H9 (cell line): Measurements from ENCODE around the gene SCEL. TPM values are rescaled to one million over a fixed set of nuclear protein-coding genes. Genes with fewer than 3 reads are reported as not detected.

Experiments
- DNase-seq: peaks from one replicate; pipeline ENCODE4 v3.0.0-alpha.2; 2017
- H2AFZ ChIP-seq: one replicate; pipeline ENCODE4 v1.6.1; 2013; ENCODE audit warnings: mild to moderate bottlenecking, low read length, control low read depth, moderate library complexity
- H2AK5ac ChIP-seq: 2 replicates; pipeline ENCODE4 v1.6.1; 2013; ENCODE audit warnings: low read length, control low read depth, mixed read lengths; ENCODE audit not compliant: insufficient read length
- H2BK120ac ChIP-seq: one replicate; pipeline ENCODE4 v1.6.1; 2013; ENCODE audit warnings: low read depth, mild to moderate bottlenecking, low read length, control low read depth, inconsistent platforms; ENCODE audit not compliant: poor library complexity, severe bottlenecking
- H2BK12ac ChIP-seq: 2 replicates; pipeline ENCODE4 v1.6.1; 2013; ENCODE audit warnings: low read length, control low read depth, mixed read lengths, low read depth; ENCODE audit not compliant: insufficient read length
- H2BK15ac ChIP-seq: 2 replicates; pipeline ENCODE4 v1.6.1; 2013; ENCODE audit warnings: low read depth, low read length, control low read depth
- H2BK20ac ChIP-seq: one replicate; pipeline ENCODE4 v1.6.1; 2013; ENCODE audit warnings: low read depth, mild to moderate bottlenecking, low read length, control low read depth, inconsistent platforms; ENCODE audit not compliant: poor library complexity, severe bottlenecking
- H2BK5ac ChIP-seq: 2 replicates; pipeline ENCODE4 v1.6.1; 2013; ENCODE audit warnings: low read length, control low read depth, mixed read lengths; ENCODE audit not compliant: insufficient read length
- H3K14ac ChIP-seq: 2 replicates; pipeline ENCODE4 v1.6.1; 2013; ENCODE audit warnings: low read length, control low read depth; ENCODE audit not compliant: insufficient read depth
- H3K18ac ChIP-seq: 2 replicates; pipeline ENCODE4 v1.6.1; 2013; ENCODE audit warnings: low read depth, mild to moderate bottlenecking, mixed read lengths, low read length, control low read depth; ENCODE audit not compliant: insufficient read length
- H3K23ac ChIP-seq: 2 replicates; pipeline ENCODE4 v1.6.1; 2013; ENCODE audit warnings: low read length, control low read depth, mixed read lengths, low read depth; ENCODE audit not compliant: insufficient read length
- H3K23me2 ChIP-seq: 2 replicates; pipeline ENCODE4 v1.6.1; 2013; ENCODE audit warnings: low read depth, mild to moderate bottlenecking, mixed read lengths, low read length, control low read depth; ENCODE audit not compliant: insufficient read length, poor library complexity, severe bottlenecking
- H3K27ac ChIP-seq: 2 replicates; pipeline ENCODE4 v1.5.1; 2013; ENCODE audit warnings: low read length, control low read depth, mixed read lengths, low read depth; ENCODE audit not compliant: insufficient read length
- H3K27me3 ChIP-seq: 2 replicates; pipeline ENCODE4 v1.6.1; 2013; ENCODE audit warnings: low read length, control low read depth, inconsistent platforms; ENCODE audit not compliant: insufficient read depth
- H3K4ac ChIP-seq: 2 replicates; pipeline ENCODE4 v1.6.1; 2013; ENCODE audit warnings: low read depth, mild to moderate bottlenecking, control low read depth, inconsistent platforms, low read length, moderate library complexity
- H3K4me1 ChIP-seq: 2 replicates; pipeline ENCODE4 v1.6.1; 2013; ENCODE audit warnings: low read length, control low read depth, inconsistent platforms; ENCODE audit not compliant: insufficient read depth
- H3K4me2 ChIP-seq: 2 replicates; pipeline ENCODE4 v1.6.1; 2013; ENCODE audit warnings: low read length, control low read depth, mixed read lengths; ENCODE audit not compliant: insufficient read length, insufficient read depth
- H3K56ac ChIP-seq: 2 replicates; pipeline ENCODE4 v1.6.1; 2013; ENCODE audit warnings: low read depth, mild to moderate bottlenecking, mixed read lengths, low read length, control low read depth; ENCODE audit not compliant: insufficient read length
- H3K79me1 ChIP-seq: 2 replicates; pipeline ENCODE4 v1.6.1; 2013; ENCODE audit warnings: low read depth, mild to moderate bottlenecking, moderate library complexity, low read length, control low read depth, inconsistent platforms; ENCODE audit not compliant: insufficient read depth, poor library complexity, severe bottlenecking
- H3K79me2 ChIP-seq: 2 replicates; pipeline ENCODE4 v1.6.1; 2013; ENCODE audit warnings: low read length, control low read depth, inconsistent platforms; ENCODE audit not compliant: insufficient read depth
- H3K9ac ChIP-seq: 2 replicates; pipeline ENCODE4 v1.6.1; 2013; ENCODE audit warnings: low read length, control low read depth, mixed read lengths; ENCODE audit not compliant: insufficient read length; ENCODE audit errors: extremely low read depth
- H3K9me3 ChIP-seq: one replicate; pipeline ENCODE4 v1.6.1; 2013; ENCODE audit warnings: low read depth, low read length, inconsistent platforms; ENCODE audit not compliant: control insufficient read depth
- H3T11ph ChIP-seq: one replicate; pipeline ENCODE4 v1.6.1; 2013; ENCODE audit warnings: mild to moderate bottlenecking, low read length, control low read depth, inconsistent platforms
- H4K20me1 ChIP-seq: one replicate; pipeline ENCODE4 v1.6.1; 2013; ENCODE audit not compliant: control insufficient read depth, insufficient read length, insufficient read depth
- H4K5ac ChIP-seq: 2 replicates; pipeline ENCODE4 v1.6.1; 2013; ENCODE audit warnings: low read depth, mild to moderate bottlenecking, mixed read lengths, low read length, control low read depth; ENCODE audit not compliant: insufficient read length
- H4K8ac ChIP-seq: replicated peaks from 2 replicates; pipeline ENCODE4 v1.6.1; 2013; ENCODE audit warnings: low read length, control low read depth, mixed read lengths, low read depth; ENCODE audit not compliant: insufficient read length
- H4K91ac ChIP-seq: 2 replicates; pipeline ENCODE4 v1.6.1; 2013; ENCODE audit warnings: low read depth, mild to moderate bottlenecking, moderate library complexity, mixed read lengths, low read length, control low read depth; ENCODE audit not compliant: insufficient read length
- H3K27ac Mint-ChIP-seq, 3 experiments: 2 replicates in 2 of 3; 3 replicates in 1 of 3; pipeline ENCODE4 v1.8.0; 2020 to 2021; ENCODE audit warnings: mixed read lengths in 3 of 3, mild to moderate bottlenecking in 1 of 3, moderate library complexity in 1 of 3
- H3K27me3 Mint-ChIP-seq: 2 replicates; pipeline ENCODE4 v1.8.0; 2021; ENCODE audit warnings: low read depth, mild to moderate bottlenecking, moderate library complexity, mixed read lengths
- H3K36me3 Mint-ChIP-seq, 3 experiments: 2 replicates in 2 of 3; 3 replicates in 1 of 3; pipeline ENCODE4 v1.8.0; 2020 to 2021; ENCODE audit warnings: low read depth in 3 of 3, mixed read lengths in 3 of 3; ENCODE audit not compliant: insufficient read depth in 1 of 3
- H3K4me1 Mint-ChIP-seq, 2 experiments: 2 replicates each; pipeline ENCODE4 v1.8.0; 2020; ENCODE audit warnings: mixed read lengths in 2 of 2
- H3K4me3 Mint-ChIP-seq, 2 experiments: 2 replicates in 1 of 2; 3 replicates in 1 of 2; pipeline ENCODE4 v1.8.0; 2020 to 2021; ENCODE audit warnings: mild to moderate bottlenecking in 2 of 2, mixed read lengths in 2 of 2, moderate library complexity in 1 of 2
- H3K9me3 Mint-ChIP-seq, 2 experiments: 2 replicates in 1 of 2; 3 replicates in 1 of 2; pipeline ENCODE4 v1.8.0; 2020; ENCODE audit warnings: mild to moderate bottlenecking in 2 of 2, mixed read lengths in 2 of 2, moderate library complexity in 1 of 2
- CTCF ChIP-seq: fragments of 200-600 bp; sonication (generic); conservative IDR thresholded peaks from 3 replicates; pipeline ENCODE4 v1.8.0; 2021; ENCODE audit warnings: antibody characterized with exemption, mild to moderate bottlenecking
- WGBS: extraction: QIAGEN DNeasy Blood & Tissue Kit; methylation state at CpG from one replicate; pipeline ENCODE4 v1.1.7; 2013; ENCODE audit warnings: missing lambda C conversion rate, low lambda C conversion rate, mixed read lengths; ENCODE audit not compliant: insufficient read length; ENCODE audit errors: extremely low coverage; 5-methylcytosine and 5-hydroxymethylcytosine counted together
- total RNA-seq: library from RNA; stranded (reverse); gene quantifications from 2 replicates; pipeline ENCODE4 v1.2.1, GENCODE V29; 2021

SCEL gene
- total RNA-seq, 1 experiment from 2014 or later: not detected

- Histone ChIP-seq H3K79me2 (no peaks in the 10 kb centered on the region), H3K4me2 (no peak overlapping the region), H2BK5ac (no peak overlapping the region), H3K4me1 (no peaks in the 10 kb centered on the region), H2BK20ac (no peak overlapping the region), H3K56ac (no peak overlapping the region), H3K27me3 (no peaks in the 10 kb centered on the region), H3K27ac (no peak overlapping the region), H2BK12ac (no peak overlapping the region), H3K4ac (no peak overlapping the region), H4K5ac (no peak overlapping the region), H4K91ac (no peak overlapping the region), H3K79me1 (no peaks in the 10 kb centered on the region), H3T11ph (no peak overlapping the region), H4K8ac (no peak overlapping the region), H3K23me2 (no peaks in the 10 kb centered on the region), H3K23ac (no peak overlapping the region), H3K18ac (no peak overlapping the region), H2BK120ac (no peak overlapping the region), H3K9ac (no peak overlapping the region), H3K9me3 (no peaks in the 10 kb centered on the region), H3K14ac (no peak overlapping the region), H2BK15ac (no peak overlapping the region), H4K20me1 (no peaks in the 10 kb centered on the region), H2AFZ (no peak overlapping the region), H2AK5ac (no peak overlapping the region)
- no peaks in the 10 kb centered on the region for H3K36me3 Mint-ChIP-seq
- H3K4me3 Mint-ChIP-seq: no peak overlapping the region
- no CpG with 5 or more reads among the region's 4 CpGs for WGBS
- no peaks in the 10 kb centered on the region for H3K27me3 Mint-ChIP-seq
- DNase-seq: no peak
- peaks cover 12 to 14% of the 10 kb centered on the region in 2 experiments for H3K4me1 Mint-ChIP-seq
- peaks cover 0 to 3% of the 10 kb centered on the region in 2 experiments; a peak in 1 of 5 replicates for H3K9me3 Mint-ChIP-seq
- H3K27ac Mint-ChIP-seq: no peak overlapping the region
- no peak for TF ChIP-seq CTCF
Observed at GRCh38 chr13:77523386-77523785, 12.1 kb upstream of the SCEL start.
